Measurements from ENCODE around the gene ANKS6. TPM values are rescaled to one million over a fixed set of nuclear protein-coding genes. Genes with fewer than 3 reads are reported as not detected.

ANKS6 gene
- 10 to 100 TPM in 2 of 3 donors, 1 to 10 TPM in 1; 8.1 to 12.6 (median 10.5) TPM for total RNA-seq
- 7.9 TPM for total RNA-seq (2013)

DNA sequence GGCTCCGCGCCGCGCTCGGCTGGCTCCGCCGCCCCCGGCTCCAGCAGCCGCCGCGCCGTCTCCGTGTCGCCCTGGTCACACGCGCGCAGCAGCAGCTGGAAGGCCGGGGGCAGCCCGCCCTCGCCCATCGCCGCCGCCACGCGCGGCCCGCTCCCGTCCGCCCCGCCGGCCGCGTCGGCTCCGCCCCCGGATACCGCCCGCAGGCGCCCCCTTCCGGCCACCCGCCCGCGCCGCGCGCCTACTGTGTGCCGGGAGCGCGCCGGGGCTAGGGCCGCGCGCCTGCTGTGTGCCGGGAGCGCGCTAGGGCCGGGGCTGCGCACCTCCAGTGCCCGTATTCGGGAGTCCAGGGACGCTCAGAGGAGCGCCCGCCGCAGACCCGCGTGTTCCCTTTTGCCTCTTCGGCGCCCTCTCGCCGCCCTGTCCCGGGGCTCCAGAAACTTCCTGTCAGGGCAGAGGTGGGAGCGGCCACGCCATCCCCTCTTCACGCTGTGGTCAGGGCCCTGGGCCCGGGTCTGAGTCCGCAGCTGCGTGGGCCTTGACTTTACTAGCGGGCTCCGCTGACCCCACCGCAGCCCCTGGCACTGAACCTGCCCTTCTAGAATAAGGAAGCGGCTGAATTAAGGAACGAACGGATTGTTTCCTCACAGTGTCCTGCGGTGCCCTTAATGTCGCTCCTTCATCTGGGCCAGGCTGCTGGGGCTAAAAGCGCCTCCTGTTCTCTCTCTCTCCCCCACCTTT, at the start of gene ANKS6:
TSS of gene ANKS6 (minus strand) at position 192 of the 738 bp plus-strand sequence. CDS start at position 128, 64 bp downstream.
- intact Hi-C loops (cut with micrococcal nuclease): no loop called here
- H3K4me3 ChIP-seq (ENCODE audit: low read length): peak within 1 kb of the TSS; percentile 94
- H3K36me3 ChIP-seq (ENCODE audit: control insufficient read depth, insufficient read depth, low read length): no peaks in the 10 kb centered on the region
- no peaks in the 10 kb centered on the region for H3K36me3 Mint-ChIP-seq
- WGBS (ENCODE audit: insufficient coverage): under 1% methylated on average over 85 of the region's 86 CpGs
- H3K27ac ChIP-seq (ENCODE audit: low read length): peak within 1 kb of the TSS; percentile 71
- H3K9me3 ChIP-seq (ENCODE audit: control insufficient read depth, insufficient read depth, low read length): no peaks in the 10 kb centered on the region
- H3K27me3 ChIP-seq (ENCODE audit: control insufficient read depth, insufficient read depth, low read length): no peaks in the 10 kb centered on the region
- ATAC-seq (peak; percentile 96 to 98 (median 96)), DNase-seq (peak; percentile 88 to 90)
- peaks cover 13% of the 10 kb centered on the region for H3K4me1 ChIP-seq (ENCODE audit: control insufficient read depth, insufficient read depth, low read length)
- peaks cover 30 to 33% of the 10 kb centered on the region in 2 donors for H3K4me1 Mint-ChIP-seq
- peak within 1 kb of the TSS; percentile 74 to 93 for H3K27ac Mint-ChIP-seq
- no peaks in the 10 kb centered on the region for H3K9me3 Mint-ChIP-seq
- TF ChIP-seq, protein P1, sequence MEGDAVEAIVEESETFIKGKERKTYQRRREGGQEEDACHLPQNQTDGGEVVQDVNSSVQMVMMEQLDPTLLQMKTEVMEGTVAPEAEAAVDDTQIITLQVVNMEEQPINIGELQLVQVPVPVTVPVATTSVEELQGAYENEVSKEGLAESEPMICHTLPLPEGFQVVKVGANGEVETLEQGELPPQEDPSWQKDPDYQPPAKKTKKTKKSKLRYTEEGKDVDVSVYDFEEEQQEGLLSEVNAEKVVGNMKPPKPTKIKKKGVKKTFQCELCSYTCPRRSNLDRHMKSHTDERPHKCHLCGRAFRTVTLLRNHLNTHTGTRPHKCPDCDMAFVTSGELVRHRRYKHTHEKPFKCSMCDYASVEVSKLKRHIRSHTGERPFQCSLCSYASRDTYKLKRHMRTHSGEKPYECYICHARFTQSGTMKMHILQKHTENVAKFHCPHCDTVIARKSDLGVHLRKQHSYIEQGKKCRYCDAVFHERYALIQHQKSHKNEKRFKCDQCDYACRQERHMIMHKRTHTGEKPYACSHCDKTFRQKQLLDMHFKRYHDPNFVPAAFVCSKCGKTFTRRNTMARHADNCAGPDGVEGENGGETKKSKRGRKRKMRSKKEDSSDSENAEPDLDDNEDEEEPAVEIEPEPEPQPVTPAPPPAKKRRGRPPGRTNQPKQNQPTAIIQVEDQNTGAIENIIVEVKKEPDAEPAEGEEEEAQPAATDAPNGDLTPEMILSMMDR (IDR thresholded peaks at IDR 0.05): peak; percentile 57
- H3K4me3 Mint-ChIP-seq: peak within 1 kb of the TSS; percentile 97
- H3K27me3 Mint-ChIP-seq (ENCODE audit: low read depth in 2 of 2): no peaks in the 10 kb centered on the region

DNA sequence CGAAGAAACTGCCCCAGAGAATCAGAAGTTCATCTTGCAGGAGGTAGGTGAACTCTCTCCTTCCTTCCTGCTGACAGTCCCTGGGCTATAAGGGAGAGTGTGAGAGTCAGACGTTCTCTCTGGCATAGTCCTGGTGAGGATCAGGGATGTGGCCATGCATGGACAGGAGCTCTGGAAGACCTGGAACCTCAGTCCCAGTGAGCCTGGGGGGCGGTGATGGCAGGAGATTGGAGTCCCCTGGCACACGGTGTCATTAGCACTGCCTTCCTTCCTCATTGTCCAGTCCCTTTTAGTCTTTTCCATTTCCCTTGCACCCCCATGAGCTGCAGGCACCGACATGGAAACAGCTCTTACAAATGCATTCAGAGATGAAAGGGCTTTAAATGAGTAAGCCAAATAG, 49.7 kb upstream of the ANKS6 start:
- no peaks in the 10 kb centered on the region for H3K9me3 Mint-ChIP-seq
- H3K27ac ChIP-seq (ENCODE audit: low read length): no peak overlapping the region
- H3K27me3 Mint-ChIP-seq (ENCODE audit: low read depth in 2 of 2): no peaks in the 10 kb centered on the region
- intact Hi-C loops (cut with micrococcal nuclease): no loop called here
- DNase-seq: no peak
- H3K27ac Mint-ChIP-seq: no peak overlapping the region
- H3K9me3 ChIP-seq (ENCODE audit: control insufficient read depth, insufficient read depth, low read length): no peaks in the 10 kb centered on the region
- no peaks in the 10 kb centered on the region for H3K36me3 Mint-ChIP-seq
- 97% methylated on average over 5 of the region's 5 CpGs for WGBS (ENCODE audit: insufficient coverage)
- no peak overlapping the region for H3K4me3 ChIP-seq (ENCODE audit: low read length)
- no peaks in the 10 kb centered on the region for H3K36me3 ChIP-seq (ENCODE audit: control insufficient read depth, insufficient read depth, low read length)
- no peaks in the 10 kb centered on the region for H3K4me1 ChIP-seq (ENCODE audit: control insufficient read depth, insufficient read depth, low read length)
- H3K4me1 Mint-ChIP-seq: peaks cover 0 to 9% of the 10 kb centered on the region in 2 donors
- TF ChIP-seq, protein P1 (IDR thresholded peaks at IDR 0.05): no peak
- ATAC-seq: no peak
- H3K27me3 ChIP-seq (ENCODE audit: control insufficient read depth, insufficient read depth, low read length): no peaks in the 10 kb centered on the region
- no peak overlapping the region for H3K4me3 Mint-ChIP-seq

DNA sequence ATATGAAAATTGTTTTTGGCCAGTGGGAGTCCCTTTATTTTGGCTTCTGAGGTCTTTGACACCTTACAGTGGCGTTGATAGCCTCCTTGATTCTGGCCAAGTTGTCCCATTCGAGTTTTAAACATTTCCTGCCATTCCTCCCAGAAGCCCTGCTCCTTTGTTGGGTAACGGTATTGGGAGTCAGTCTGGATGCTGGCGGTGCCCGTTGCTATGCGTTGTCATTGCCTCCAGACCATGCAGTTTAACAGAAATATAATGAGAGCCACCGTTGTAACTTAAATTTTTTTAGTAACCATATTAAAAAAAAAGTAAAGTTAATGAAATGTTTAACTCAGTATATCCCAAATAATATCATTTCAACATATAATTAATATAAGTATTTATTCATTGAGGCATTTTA, 46.2 kb upstream of the ANKS6 start:
- H3K36me3 ChIP-seq (ENCODE audit: control insufficient read depth, insufficient read depth, low read length): no peaks in the 10 kb centered on the region
- intact Hi-C loops (cut with micrococcal nuclease): no loop called here
- H3K4me3 Mint-ChIP-seq: no peak overlapping the region
- no peaks in the 10 kb centered on the region for H3K27me3 ChIP-seq (ENCODE audit: control insufficient read depth, insufficient read depth, low read length)
- H3K9me3 Mint-ChIP-seq: no peaks in the 10 kb centered on the region
- no peaks in the 10 kb centered on the region for H3K4me1 Mint-ChIP-seq
- no peaks in the 10 kb centered on the region for H3K9me3 ChIP-seq (ENCODE audit: control insufficient read depth, insufficient read depth, low read length)
- no peaks in the 10 kb centered on the region for H3K4me1 ChIP-seq (ENCODE audit: control insufficient read depth, insufficient read depth, low read length)
- H3K36me3 Mint-ChIP-seq: peaks cover 2% of the 10 kb centered on the region
- WGBS (ENCODE audit: insufficient coverage): 94% methylated on average over 6 of the region's 7 CpGs
- ATAC-seq: no peak
- TF ChIP-seq, protein P1 (IDR thresholded peaks at IDR 0.05): no peak
- no peaks in the 10 kb centered on the region for H3K27me3 Mint-ChIP-seq (ENCODE audit: low read depth in 2 of 2)
- no peak overlapping the region for H3K4me3 ChIP-seq (ENCODE audit: low read length)
- no peak overlapping the region for H3K27ac ChIP-seq (ENCODE audit: low read length)
- no peak overlapping the region for H3K27ac Mint-ChIP-seq
- no peak for DNase-seq

DNA sequence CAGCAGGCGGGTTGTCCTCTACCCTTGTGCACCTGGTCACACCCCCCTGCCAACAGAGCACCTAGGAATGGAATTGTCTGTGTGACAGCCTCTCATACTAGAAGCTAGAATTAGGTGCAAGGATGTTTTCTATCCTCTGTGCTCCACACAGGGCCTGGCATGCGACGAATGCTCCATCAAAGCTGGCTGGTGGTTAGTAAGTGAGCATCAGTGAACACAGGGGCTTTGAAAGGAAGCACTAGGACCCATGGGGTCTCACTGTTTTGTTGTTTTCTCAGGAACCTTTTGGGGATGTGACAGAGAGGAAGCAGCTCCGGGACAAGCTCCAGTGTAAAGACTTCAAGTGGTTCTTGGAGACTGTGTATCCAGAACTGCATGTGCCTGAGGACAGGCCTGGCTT, 43.4 kb upstream of the ANKS6 start:
- H3K36me3 Mint-ChIP-seq: peaks cover 8% of the 10 kb centered on the region
- intact Hi-C loops (cut with micrococcal nuclease): no loop called here
- Histone ChIP-seq H3K4me1 (ENCODE audit: control insufficient read depth, insufficient read depth, low read length) (no peaks in the 10 kb centered on the region), H3K4me3 (ENCODE audit: low read length) (no peak overlapping the region), H3K9me3 (ENCODE audit: control insufficient read depth, insufficient read depth, low read length) (no peaks in the 10 kb centered on the region), H3K36me3 (ENCODE audit: control insufficient read depth, insufficient read depth, low read length) (no peaks in the 10 kb centered on the region), H3K27me3 (ENCODE audit: control insufficient read depth, insufficient read depth, low read length) (no peaks in the 10 kb centered on the region), H3K27ac (ENCODE audit: low read length) (no peak overlapping the region)
- H3K9me3 Mint-ChIP-seq: no peaks in the 10 kb centered on the region
- DNase-seq: no peak
- H3K27ac Mint-ChIP-seq: no peak overlapping the region
- H3K27me3 Mint-ChIP-seq (ENCODE audit: low read depth in 2 of 2): no peaks in the 10 kb centered on the region
- 94% methylated on average over 3 of the region's 4 CpGs for WGBS (ENCODE audit: insufficient coverage)
- H3K4me3 Mint-ChIP-seq: no peak overlapping the region
- TF ChIP-seq, protein P1 (IDR thresholded peaks at IDR 0.05): no peak
- ATAC-seq: no peak
- H3K4me1 Mint-ChIP-seq: no peaks in the 10 kb centered on the region

Data from natural killer cell (primary cell).